ENCODE measurements around the gene TBC1D1. TPM values are rescaled to one million over a fixed set of nuclear protein-coding genes. Genes with fewer than 3 reads are reported as not detected.

TBC1D1 gene
- total RNA-seq, 1 donor from 2014 or later = 113 TPM

DNA sequence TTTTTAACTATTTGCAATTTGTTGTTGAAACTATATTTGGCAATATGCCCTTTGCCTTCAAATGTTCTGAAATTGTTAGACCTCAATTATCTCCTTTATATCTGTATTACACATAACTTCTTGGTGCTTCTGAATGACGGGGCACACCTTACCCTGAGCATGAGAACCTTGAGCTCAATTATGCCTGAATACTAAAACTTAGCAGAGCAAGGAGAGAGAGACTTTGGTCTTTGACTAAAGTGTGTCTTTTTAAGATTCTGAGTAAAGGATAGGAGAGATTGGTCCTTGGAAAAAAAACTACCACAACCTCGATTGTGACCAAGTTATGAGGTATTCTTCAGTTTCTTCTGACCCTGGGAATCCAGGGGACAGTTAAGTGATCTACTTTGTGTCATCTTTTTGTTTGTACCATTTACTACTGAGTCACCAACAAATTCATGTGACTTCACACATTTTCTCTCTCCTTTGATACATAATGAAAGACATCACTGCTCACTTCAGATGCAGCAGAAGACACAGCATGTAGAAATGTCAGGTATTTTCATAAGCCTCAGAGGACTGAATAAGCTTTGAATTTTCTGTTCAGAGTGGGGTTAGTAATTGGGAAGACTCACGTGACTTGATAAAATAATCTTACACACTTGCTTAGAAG lies 120.8 kb downstream of the TBC1D1 start:
- Mint-ChIP-seq H3K4me3 (no peak overlapping the region), H3K27ac (ENCODE audit: unreplicated experiment) (no peak overlapping the region), H3K4me1 (peaks cover 3% of the 10 kb centered on the region), H3K27me3 (ENCODE audit: low read depth) (no peaks in the 10 kb centered on the region), H3K9me3 (no peaks in the 10 kb centered on the region), H3K36me3 (ENCODE audit: low read depth) (peaks cover 6% of the 10 kb centered on the region)
- DNase-seq (ENCODE audit: low read depth, low spot score) = no peak
- TF ChIP-seq, protein P1, sequence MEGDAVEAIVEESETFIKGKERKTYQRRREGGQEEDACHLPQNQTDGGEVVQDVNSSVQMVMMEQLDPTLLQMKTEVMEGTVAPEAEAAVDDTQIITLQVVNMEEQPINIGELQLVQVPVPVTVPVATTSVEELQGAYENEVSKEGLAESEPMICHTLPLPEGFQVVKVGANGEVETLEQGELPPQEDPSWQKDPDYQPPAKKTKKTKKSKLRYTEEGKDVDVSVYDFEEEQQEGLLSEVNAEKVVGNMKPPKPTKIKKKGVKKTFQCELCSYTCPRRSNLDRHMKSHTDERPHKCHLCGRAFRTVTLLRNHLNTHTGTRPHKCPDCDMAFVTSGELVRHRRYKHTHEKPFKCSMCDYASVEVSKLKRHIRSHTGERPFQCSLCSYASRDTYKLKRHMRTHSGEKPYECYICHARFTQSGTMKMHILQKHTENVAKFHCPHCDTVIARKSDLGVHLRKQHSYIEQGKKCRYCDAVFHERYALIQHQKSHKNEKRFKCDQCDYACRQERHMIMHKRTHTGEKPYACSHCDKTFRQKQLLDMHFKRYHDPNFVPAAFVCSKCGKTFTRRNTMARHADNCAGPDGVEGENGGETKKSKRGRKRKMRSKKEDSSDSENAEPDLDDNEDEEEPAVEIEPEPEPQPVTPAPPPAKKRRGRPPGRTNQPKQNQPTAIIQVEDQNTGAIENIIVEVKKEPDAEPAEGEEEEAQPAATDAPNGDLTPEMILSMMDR (conservative IDR thresholded peaks at IDR 0.05) = no peak

DNA sequence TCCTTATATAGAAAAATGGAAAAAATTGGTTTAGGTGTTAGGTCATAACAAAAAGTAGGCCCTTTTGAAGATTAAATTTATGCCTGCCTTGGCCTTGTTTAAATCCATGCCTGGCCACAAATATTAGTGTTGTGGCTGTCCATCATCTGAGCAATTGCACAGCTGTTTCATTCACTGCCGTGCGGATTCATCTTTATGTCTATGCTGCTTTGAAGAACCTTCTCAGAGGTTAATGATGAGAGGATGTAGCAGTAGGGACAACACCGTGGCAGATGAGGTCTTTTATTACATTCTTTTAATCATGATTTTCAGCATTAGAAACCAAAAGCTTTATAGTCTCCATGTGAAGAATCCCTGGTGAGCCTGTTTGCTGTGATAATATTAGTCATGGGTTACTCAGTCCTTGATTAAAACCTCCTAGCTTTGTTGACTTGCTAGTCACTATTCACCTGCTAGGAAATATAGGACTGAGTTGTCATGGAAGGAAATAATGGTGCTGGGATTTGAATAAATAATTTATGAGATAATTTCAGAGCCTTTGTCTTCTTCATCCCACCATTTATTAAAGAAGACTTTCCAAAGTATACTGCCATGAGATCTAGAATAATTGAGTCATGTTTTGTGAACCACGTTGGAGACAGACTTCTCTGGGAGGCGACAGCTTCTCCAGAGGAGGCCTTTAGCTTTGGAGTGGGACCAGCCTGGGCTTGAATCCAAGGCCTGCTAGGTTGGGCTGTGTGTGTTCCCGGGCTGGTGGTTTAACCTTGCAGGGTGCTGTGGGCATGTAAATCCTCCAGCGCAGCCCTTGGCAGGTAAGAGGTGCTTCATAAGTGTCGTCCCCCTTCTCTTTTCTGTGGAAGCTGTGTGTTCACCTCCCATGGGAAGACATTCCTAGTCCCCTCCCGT lies 122.8 kb downstream of the TBC1D1 start:
- TF ChIP-seq, protein P1 (conservative IDR thresholded peaks at IDR 0.05) = no peak
- Mint-ChIP-seq H3K27me3 (ENCODE audit: low read depth) (no peaks in the 10 kb centered on the region), H3K36me3 (ENCODE audit: low read depth) (peaks cover 6% of the 10 kb centered on the region), H3K27ac (ENCODE audit: unreplicated experiment) (no peak overlapping the region), H3K4me1 (no peaks in the 10 kb centered on the region), H3K4me3 (no peak overlapping the region), H3K9me3 (no peaks in the 10 kb centered on the region)
- DNase-seq (ENCODE audit: low read depth, low spot score) = no peak

- Mint-ChIP-seq H3K9me3 (no peaks in the 10 kb centered on the region), H3K4me1 (no peaks in the 10 kb centered on the region), H3K4me3 (no peak overlapping the region), H3K27me3 (ENCODE audit: low read depth) (no peaks in the 10 kb centered on the region), H3K27ac (ENCODE audit: unreplicated experiment) (no peak overlapping the region), H3K36me3 (ENCODE audit: low read depth) (peaks cover 6% of the 10 kb centered on the region)
- TF ChIP-seq, protein P1 (conservative IDR thresholded peaks at IDR 0.05) = no peak
- DNase-seq (ENCODE audit: low read depth, low spot score) = no peak
Measured at GRCh38 chr4:38014421-38014852, 123.6 kb downstream of the TBC1D1 start.

DNA sequence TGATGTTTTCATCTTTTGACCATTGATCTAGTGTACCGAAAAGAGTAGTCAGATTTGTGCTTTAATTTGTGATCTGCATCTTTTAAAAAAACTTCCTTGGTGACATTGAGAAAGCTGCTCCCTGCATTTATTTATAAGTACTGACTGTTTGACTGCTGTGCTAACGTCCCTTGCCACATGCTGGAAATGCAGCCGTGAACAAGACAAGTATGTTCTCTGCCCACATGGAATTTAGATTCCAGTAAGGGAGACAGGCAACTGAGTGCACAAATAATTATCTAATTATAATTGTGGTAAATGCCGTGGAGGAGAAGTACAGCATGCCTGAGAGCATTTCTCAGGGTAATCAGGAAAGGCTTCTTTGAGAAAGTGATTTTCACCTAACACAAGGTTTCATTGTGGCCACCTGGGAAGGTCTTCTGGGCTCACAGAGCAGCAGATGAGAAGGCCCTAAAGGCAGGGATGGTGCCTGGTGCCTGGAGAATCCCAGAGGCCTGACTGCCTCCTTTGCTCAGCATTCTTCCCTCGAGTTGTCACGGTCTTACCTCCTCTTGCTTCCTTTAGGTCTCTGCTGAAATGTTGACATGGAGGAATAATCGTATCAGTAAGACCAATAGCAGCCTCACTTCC lies 125.1 kb downstream of the TBC1D1 start:
- no peak for DNase-seq (ENCODE audit: low read depth, low spot score)
- TF ChIP-seq, protein P1 (conservative IDR thresholded peaks at IDR 0.05) = no peak
- Mint-ChIP-seq H3K27me3 (ENCODE audit: low read depth) (no peaks in the 10 kb centered on the region), H3K4me3 (no peak overlapping the region), H3K36me3 (ENCODE audit: low read depth) (peaks cover 12% of the 10 kb centered on the region), H3K4me1 (no peaks in the 10 kb centered on the region), H3K27ac (ENCODE audit: unreplicated experiment) (no peak overlapping the region), H3K9me3 (peaks cover 3% of the 10 kb centered on the region)

DNA sequence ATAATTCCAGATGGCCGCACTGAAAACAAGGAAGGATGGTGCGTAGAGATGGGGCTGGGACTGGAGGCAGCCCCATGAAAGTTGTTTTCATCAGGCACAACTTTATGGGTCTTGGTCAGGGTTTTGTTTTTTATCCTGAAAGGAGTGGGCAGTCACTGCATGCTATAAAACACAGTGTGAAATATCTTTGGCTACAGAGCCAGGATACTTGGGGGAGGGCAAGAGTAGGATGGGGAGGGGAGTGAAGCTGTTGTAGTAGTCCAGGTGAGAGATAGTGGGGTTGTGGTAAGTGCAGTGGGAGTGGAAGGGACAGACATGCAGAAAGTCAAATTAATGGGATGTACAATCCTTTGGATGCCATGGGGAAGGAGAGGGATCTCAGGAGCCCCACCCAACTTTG lies 125.8 kb downstream of the TBC1D1 start:
- Mint-ChIP-seq H3K36me3 (ENCODE audit: low read depth) (peaks cover 19% of the 10 kb centered on the region), H3K9me3 (peaks cover 3% of the 10 kb centered on the region), H3K27me3 (ENCODE audit: low read depth) (no peaks in the 10 kb centered on the region), H3K27ac (ENCODE audit: unreplicated experiment) (no peak overlapping the region), H3K4me3 (no peak overlapping the region), H3K4me1 (no peaks in the 10 kb centered on the region)
- TF ChIP-seq, protein P1 (conservative IDR thresholded peaks at IDR 0.05) = no peak
- no peak for DNase-seq (ENCODE audit: low read depth, low spot score)
